ENCODE data around the gene PROSER3. TPM values are rescaled to one million over a fixed set of nuclear protein-coding genes. Genes with fewer than 3 reads are reported as not detected.

PROSER3 gene
- total RNA-seq, 4 donors from 2014 or later = 1.0 to 52.6 (median 4.1) TPM

- peaks cover 8 to 11% of the 10 kb centered on the region in 2 donors for H3K4me1 ChIP-seq
- H3K4me3 ChIP-seq = no peak overlapping the region
- no peak for TF ChIP-seq POLR2A (IDR thresholded peaks at IDR 0.05)
- TF ChIP-seq CTCF (IDR thresholded peaks at IDR 0.05) = no peak
- H3K27ac ChIP-seq = no peak overlapping the region
- intact Hi-C loops (cut with DNase I; ENCODE audit: low total_unique reads) = loop anchor here (10.0 kb wide), 1 partner anchor 175 kb away; the partner anchor contains the start of gene TMEM147
- no peak for DNase-seq
- no peaks in the 10 kb centered on the region for H3K27me3 ChIP-seq
- no peaks in the 10 kb centered on the region for H3K9me3 ChIP-seq
- no peaks in the 10 kb centered on the region for H3K36me3 ChIP-seq
Observed at GRCh38 chr19:35719402-35720162, 38.4 kb upstream of the PROSER3 start.

GRCh38 chr19:35720163-35720524, 37.8 kb upstream of the PROSER3 start:
- H3K4me3 ChIP-seq = no peak overlapping the region
- no peak for DNase-seq
- no peaks in the 10 kb centered on the region for H3K9me3 ChIP-seq
- no peaks in the 10 kb centered on the region for H3K36me3 ChIP-seq
- no peak overlapping the region for H3K27ac ChIP-seq
- no peaks in the 10 kb centered on the region for H3K27me3 ChIP-seq
- intact Hi-C loops (cut with DNase I; ENCODE audit: low total_unique reads) = no loop called here
- peaks cover 8 to 10% of the 10 kb centered on the region in 2 donors for H3K4me1 ChIP-seq
- TF ChIP-seq POLR2A (IDR thresholded peaks at IDR 0.05) (no peak), CTCF (IDR thresholded peaks at IDR 0.05) (no peak)

GRCh38 chr19:35720648-35721047, 37.3 kb upstream of the PROSER3 start:
- no peaks in the 10 kb centered on the region for H3K9me3 ChIP-seq
- no peaks in the 10 kb centered on the region for H3K27me3 ChIP-seq
- intact Hi-C loops (cut with DNase I; ENCODE audit: low total_unique reads) = no loop called here
- no peaks in the 10 kb centered on the region for H3K36me3 ChIP-seq
- no peak overlapping the region for H3K27ac ChIP-seq
- H3K4me3 ChIP-seq = no peak overlapping the region
- TF ChIP-seq CTCF (IDR thresholded peaks at IDR 0.05) (no peak), POLR2A (IDR thresholded peaks at IDR 0.05) (no peak)
- peaks cover 5% of the 10 kb centered on the region in 2 donors for H3K4me1 ChIP-seq
- DNase-seq = no peak

GRCh38 chr19:35721374-35721773, 36.6 kb upstream of the PROSER3 start:
- Histone ChIP-seq H3K27me3 (no peaks in the 10 kb centered on the region), H3K4me3 (no peak overlapping the region), H3K9me3 (no peaks in the 10 kb centered on the region), H3K36me3 (no peaks in the 10 kb centered on the region), H3K4me1 (no peaks in the 10 kb centered on the region), H3K27ac (no peak overlapping the region)
- intact Hi-C loops (cut with DNase I; ENCODE audit: low total_unique reads) = no loop called here
- no peak for TF ChIP-seq CTCF (IDR thresholded peaks at IDR 0.05)
- TF ChIP-seq POLR2A (IDR thresholded peaks at IDR 0.05) = no peak
- no peak for DNase-seq

GRCh38 chr19:35722461-35722860, 35.5 kb upstream of the PROSER3 start:
- Histone ChIP-seq H3K4me3 (no peak overlapping the region), H3K4me1 (no peaks in the 10 kb centered on the region), H3K27me3 (no peaks in the 10 kb centered on the region), H3K36me3 (no peaks in the 10 kb centered on the region), H3K9me3 (no peaks in the 10 kb centered on the region), H3K27ac (no peak overlapping the region)
- TF ChIP-seq POLR2A (IDR thresholded peaks at IDR 0.05) (no peak), CTCF (IDR thresholded peaks at IDR 0.05) (no peak)
- DNase-seq = no peak
- intact Hi-C loops (cut with DNase I; ENCODE audit: low total_unique reads) = no loop called here

Data from uterus (tissue), 4 donors.